Loucy (cell line): ENCODE measurements around the gene ST3GAL5.

Source experiments
- H2AFZ ChIP-seq: fragments of 200-600 bp; sonication (generic); 2 replicates; pipeline ENCODE4 v1.6.0; 2016; ENCODE audit warnings: antibody characterized with exemption, mild to moderate bottlenecking, low read length, moderate library complexity
- H3F3A ChIP-seq: fragments of 200-600 bp; 2 replicates; pipeline ENCODE4 v1.6.0; 2016; ENCODE audit warnings: antibody characterized with exemption, low read depth, mild to moderate bottlenecking
- H3K27me3 ChIP-seq: fragments of 200-600 bp; sonication (generic); 2 replicates; pipeline ENCODE4 v1.6.1; 2014; ENCODE audit warnings: low read length, mild to moderate bottlenecking; ENCODE audit not compliant: insufficient read depth, poor library complexity, severe bottlenecking
- H3K36me3 ChIP-seq: fragments of 200-600 bp; sonication (generic); 2 replicates; pipeline ENCODE4 v1.6.1; 2016; ENCODE audit warnings: low read length; ENCODE audit not compliant: insufficient read depth
- H3K4me1 ChIP-seq: fragments of 200-600 bp; sonication (generic); 2 replicates; pipeline ENCODE4 v1.5.1; 2014; ENCODE audit warnings: low read length, mild to moderate bottlenecking; ENCODE audit not compliant: insufficient read depth, poor library complexity, severe bottlenecking
- H3K4me2 ChIP-seq: fragments of 200-600 bp; sonication (generic); 2 replicates; pipeline ENCODE4 v1.6.0; 2014; ENCODE audit warnings: antibody characterized with exemption, low read length, low read depth, mild to moderate bottlenecking; ENCODE audit not compliant: poor library complexity, severe bottlenecking
- H3K4me3 ChIP-seq: fragments of 200-600 bp; sonication (generic); 2 replicates; pipeline ENCODE4 v1.5.1; 2014; ENCODE audit warnings: low read length, mild to moderate bottlenecking, mixed read lengths; ENCODE audit not compliant: poor library complexity, severe bottlenecking
- H3K79me2 ChIP-seq: fragments of 200-600 bp; sonication (generic); 2 replicates; pipeline ENCODE4 v1.6.1; 2014; ENCODE audit warnings: low read length; ENCODE audit not compliant: insufficient read depth
- H3K9ac ChIP-seq: fragments of 200-600 bp; sonication (generic); 2 replicates; pipeline ENCODE4 v1.6.0; 2014; ENCODE audit warnings: mild to moderate bottlenecking, low read depth, low read length, moderate library complexity; ENCODE audit not compliant: poor library complexity, severe bottlenecking
- H3K9me2 ChIP-seq: fragments of 200-600 bp; sonication (generic); replicated peaks from 2 replicates; pipeline ENCODE4 v1.6.1; 2016; ENCODE audit warnings: low read depth, low read length, mixed read lengths
- H3K9me3 ChIP-seq: fragments of 200-600 bp; sonication (generic); 2 replicates; pipeline ENCODE4 v1.6.1; 2014; ENCODE audit warnings: mild to moderate bottlenecking, antibody characterized with exemption, low read length, low read depth; ENCODE audit not compliant: insufficient read depth
- H4K20me1 ChIP-seq: fragments of 200-600 bp; sonication (generic); 2 replicates; pipeline ENCODE4 v1.6.0; 2014; ENCODE audit warnings: antibody characterized with exemption, low read length, mild to moderate bottlenecking; ENCODE audit not compliant: insufficient read depth, poor library complexity, severe bottlenecking
- CTCF ChIP-seq: fragments of 200-600 bp; sonication (generic); conservative IDR thresholded peaks from 2 replicates; pipeline ENCODE4 v1.5.1; 2014; ENCODE audit warnings: mild to moderate bottlenecking, antibody characterized with exemption, low read length
- EZH2phosphoT487 ChIP-seq: fragments of 200-600 bp; IDR thresholded peaks from 2 replicates; pipeline ENCODE4 v1.6.1; 2018; ENCODE audit warnings: antibody characterized with exemption, mild to moderate bottlenecking, moderate library complexity, borderline replicate concordance

Gene ST3GAL5

GRCh38 chr2:85803704-85804425 is 84.9 kb downstream of the ST3GAL5 start:
- no peak for TF ChIP-seq CTCF
- no peak for TF ChIP-seq EZH2phosphoT487
- peak overlapping the region; percentile 23 for H3K4me3 ChIP-seq

GRCh38 chr2:85802354-85803103 is 86.3 kb downstream of the ST3GAL5 start:
- TF ChIP-seq EZH2phosphoT487 (no peak), CTCF (no peak)
- Histone ChIP-seq H3K9me3 (no peaks in the 10 kb centered on the region), H3K79me2 (no peaks in the 10 kb centered on the region), H3K4me1 (peaks cover 9% of the 10 kb centered on the region), H3K4me2 (no peak overlapping the region), H3K9ac (no peak overlapping the region), H2AFZ (no peak overlapping the region), H3K9me2 (no peaks in the 10 kb centered on the region), H3K27me3 (no peaks in the 10 kb centered on the region), H3F3A (no peaks in the 10 kb centered on the region), H4K20me1 (no peaks in the 10 kb centered on the region), H3K4me3 (no peak overlapping the region), H3K36me3 (no peaks in the 10 kb centered on the region)

More at GRCh38 chr2:85803704-85804425, 84.9 kb downstream of the ST3GAL5 start:
- H3K4me2 ChIP-seq = peak overlapping the region; percentile 52
- H3K9ac ChIP-seq = peak overlapping the region; percentile 6
- H3F3A ChIP-seq = no peaks in the 10 kb centered on the region
- H3K36me3 ChIP-seq = no peaks in the 10 kb centered on the region
- H3K9me3 ChIP-seq = no peaks in the 10 kb centered on the region
- H3K27me3 ChIP-seq = no peaks in the 10 kb centered on the region
- no peaks in the 10 kb centered on the region for H4K20me1 ChIP-seq
- H3K79me2 ChIP-seq = no peaks in the 10 kb centered on the region
- peak overlapping the region; percentile 75 for H2AFZ ChIP-seq
- H3K4me1 ChIP-seq = peaks cover 9% of the 10 kb centered on the region
- no peaks in the 10 kb centered on the region for H3K9me2 ChIP-seq

- H3K79me2 ChIP-seq = no peaks in the 10 kb centered on the region
- H4K20me1 ChIP-seq = no peaks in the 10 kb centered on the region
- no peaks in the 10 kb centered on the region for H3K9me2 ChIP-seq
- H3K9ac ChIP-seq = no peak overlapping the region
- no peak overlapping the region for H3K4me2 ChIP-seq
- H2AFZ ChIP-seq = no peak overlapping the region
- no peaks in the 10 kb centered on the region for H3K9me3 ChIP-seq
- no peaks in the 10 kb centered on the region for H3F3A ChIP-seq
- no peak overlapping the region for H3K4me3 ChIP-seq
- TF ChIP-seq EZH2phosphoT487 (no peak), CTCF (no peak)
- no peaks in the 10 kb centered on the region for H3K36me3 ChIP-seq
- peaks cover 9% of the 10 kb centered on the region for H3K4me1 ChIP-seq
- no peaks in the 10 kb centered on the region for H3K27me3 ChIP-seq
These were observed 86.9 kb downstream of the ST3GAL5 start for GRCh38 chr2:85801871-85802270.
